ENCODE data around the gene MRTFA.

Gene MRTFA

DNA sequence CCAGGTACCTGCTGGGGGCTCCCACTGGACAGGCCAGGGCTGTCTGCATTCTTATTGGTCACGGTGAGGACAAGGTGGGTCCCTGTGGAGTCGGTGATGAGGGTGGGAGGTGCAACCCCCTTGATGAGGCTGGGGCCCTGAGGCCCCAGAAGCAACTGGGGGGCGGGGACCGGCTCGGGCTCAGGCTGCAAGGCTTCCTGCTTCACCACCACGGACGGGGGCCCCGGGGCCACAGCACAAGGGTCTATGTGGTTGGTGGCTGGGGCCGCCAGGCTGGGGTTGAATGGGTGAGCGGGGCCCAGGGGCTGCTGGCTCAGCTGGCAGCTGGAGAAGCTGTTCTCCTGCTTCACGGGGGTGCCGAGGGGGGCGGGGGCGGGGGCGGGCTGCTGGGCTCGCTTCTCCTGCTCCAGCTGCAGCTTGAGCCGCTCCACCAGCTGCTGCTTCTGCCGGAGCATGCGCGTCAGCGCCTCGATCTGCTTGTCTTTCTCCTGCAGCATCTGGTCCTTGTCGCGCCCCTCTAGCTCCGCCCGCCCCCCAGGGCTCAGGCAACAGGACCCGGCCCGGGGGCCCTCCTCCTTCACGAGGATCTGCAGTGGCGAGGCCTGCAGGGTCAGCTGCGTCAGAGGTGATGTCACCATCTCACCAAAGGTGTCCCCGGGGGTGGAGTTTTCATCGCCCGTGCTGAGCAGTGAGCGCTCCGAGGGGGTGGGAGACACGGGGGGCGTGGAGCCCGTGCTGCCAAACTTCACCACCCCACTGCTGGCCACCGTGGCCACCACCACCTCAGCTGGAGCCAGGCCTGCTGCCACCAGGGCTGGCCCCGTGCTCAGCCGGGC is 217.9 kb downstream of the MRTFA start:
- TF ChIP-seq GATA2 (IDR thresholded peaks at IDR 0.05; ENCODE audit: low read depth, low read length) (no peak), GATA3 (IDR thresholded peaks at IDR 0.05; ENCODE audit: low read depth, low read length) (no peak)

DNA sequence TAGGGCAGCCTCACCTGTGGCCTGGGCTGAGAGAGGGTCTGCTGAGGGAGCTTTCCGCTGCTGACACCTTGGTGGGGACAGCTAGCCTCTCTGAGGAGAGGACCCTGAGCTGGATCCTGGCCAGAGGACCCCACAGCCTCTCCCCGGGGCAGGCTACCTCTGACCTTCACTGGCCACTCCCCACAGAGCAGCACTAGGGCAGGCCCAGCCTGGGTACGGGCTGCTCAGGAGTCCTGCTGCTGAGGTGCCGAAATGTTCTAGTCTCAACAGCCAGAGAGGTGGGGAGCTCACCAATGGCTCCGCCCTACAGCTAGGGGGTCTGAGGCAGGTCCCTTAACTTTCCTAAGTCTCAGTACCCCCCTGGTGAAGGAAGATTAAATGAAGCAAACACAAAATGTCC is 218.6 kb downstream of the MRTFA start:
- TF ChIP-seq GATA3 (IDR thresholded peaks at IDR 0.05; ENCODE audit: low read depth, low read length), result no peak
- TF ChIP-seq GATA2 (IDR thresholded peaks at IDR 0.05; ENCODE audit: low read depth, low read length), result no peak

DNA sequence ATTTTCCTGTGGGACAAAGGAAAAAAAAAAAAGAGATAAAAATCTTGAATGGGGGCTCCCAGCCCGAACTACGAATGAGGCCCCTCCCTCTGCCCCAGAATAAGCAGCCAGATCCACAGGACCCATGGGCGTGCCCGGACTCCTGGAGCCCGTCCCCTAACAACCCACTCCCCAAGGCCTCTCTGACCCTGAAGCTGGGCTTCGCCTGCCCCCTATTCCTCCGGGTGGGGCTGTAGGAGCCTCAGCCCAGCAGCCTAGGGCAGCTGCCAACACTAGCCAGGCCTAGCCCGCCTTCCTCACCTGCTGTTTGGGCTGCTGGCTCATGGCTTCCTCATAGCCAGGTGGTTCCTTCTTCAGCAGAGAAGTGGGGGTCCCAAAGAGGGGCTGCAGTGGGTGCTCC is 219.5 kb downstream of the MRTFA start:
- TF ChIP-seq GATA3 (IDR thresholded peaks at IDR 0.05; ENCODE audit: low read depth, low read length) (no peak), GATA2 (IDR thresholded peaks at IDR 0.05; ENCODE audit: low read depth, low read length) (no peak)

DNA sequence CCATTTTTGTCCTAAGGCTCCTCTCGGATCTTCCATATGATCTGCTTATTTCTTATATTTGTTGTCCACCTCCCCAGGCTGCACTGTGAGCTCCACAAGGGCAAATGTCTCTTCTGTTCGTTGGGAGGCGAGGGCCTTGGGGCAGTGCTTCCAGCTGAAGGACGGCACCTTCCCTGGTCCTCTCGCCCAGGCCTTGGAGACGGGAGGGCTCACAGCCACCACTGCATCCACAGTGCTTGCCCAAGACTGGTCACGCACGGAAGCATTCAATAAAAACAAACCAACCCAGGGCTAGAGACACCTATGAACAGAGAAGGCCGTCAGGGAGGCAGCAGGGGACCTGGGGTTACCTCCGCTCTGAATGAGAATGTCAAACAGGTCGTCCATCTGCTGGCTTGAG is 219.9 kb downstream of the MRTFA start:
- no peak for TF ChIP-seq GATA3 (IDR thresholded peaks at IDR 0.05; ENCODE audit: low read depth, low read length)
- no peak for TF ChIP-seq GATA2 (IDR thresholded peaks at IDR 0.05; ENCODE audit: low read depth, low read length)

DNA sequence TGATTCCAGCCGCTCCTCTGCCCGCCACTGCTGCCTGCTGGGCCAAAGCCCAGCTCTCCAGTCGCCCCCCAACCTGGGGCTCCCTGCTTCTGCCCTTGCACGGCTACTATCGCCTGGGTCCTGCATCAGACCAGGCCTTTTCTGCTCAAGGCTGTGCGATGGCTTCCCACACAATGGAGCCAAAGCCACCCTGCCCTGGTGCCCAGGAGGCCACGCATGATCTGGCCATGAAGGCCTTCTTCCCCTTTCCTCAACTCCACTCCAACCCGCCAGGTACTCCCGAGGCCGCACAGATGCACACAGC is 220.3 kb downstream of the MRTFA start:
- TF ChIP-seq GATA3 (IDR thresholded peaks at IDR 0.05; ENCODE audit: low read depth, low read length), result no peak
- TF ChIP-seq GATA2 (IDR thresholded peaks at IDR 0.05; ENCODE audit: low read depth, low read length), result no peak

DNA sequence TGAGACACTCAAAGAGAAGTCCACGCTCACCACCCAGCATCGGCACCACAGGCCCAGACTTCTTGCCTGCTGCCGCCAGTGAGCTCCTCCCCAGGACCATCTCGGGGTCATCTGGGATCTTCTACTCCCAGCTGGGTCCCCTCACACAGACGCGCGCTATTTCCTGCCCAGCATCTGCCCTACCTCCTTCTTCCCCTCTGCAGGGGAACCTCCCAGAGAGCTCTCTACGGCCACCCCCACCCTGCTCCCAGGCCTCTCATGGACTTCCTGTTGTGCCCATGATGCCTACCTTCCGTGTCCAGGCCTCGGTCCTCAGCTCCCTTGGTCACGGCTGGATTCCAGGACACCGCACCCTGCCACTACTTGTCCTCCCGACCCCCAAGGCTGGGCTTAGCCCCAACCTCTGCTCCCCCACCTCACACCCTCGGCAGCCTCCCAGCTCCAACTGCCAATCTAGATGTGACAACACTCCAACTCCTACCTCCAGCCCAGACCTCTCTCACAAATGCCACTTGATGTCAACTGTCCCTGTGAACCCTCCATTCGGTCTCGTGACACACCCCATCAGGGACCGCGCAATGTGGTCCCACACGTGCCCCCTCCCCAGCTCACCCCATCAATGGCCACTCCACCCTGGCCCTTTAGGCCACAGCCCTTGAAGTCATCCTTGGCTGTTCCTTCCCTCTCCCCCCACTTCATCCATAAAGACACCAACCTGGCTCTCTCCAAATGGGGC is 220.8 kb downstream of the MRTFA start:
- TF ChIP-seq GATA3 (IDR thresholded peaks at IDR 0.05; ENCODE audit: low read depth, low read length), result no peak
- TF ChIP-seq GATA2 (IDR thresholded peaks at IDR 0.05; ENCODE audit: low read depth, low read length), result no peak

DNA sequence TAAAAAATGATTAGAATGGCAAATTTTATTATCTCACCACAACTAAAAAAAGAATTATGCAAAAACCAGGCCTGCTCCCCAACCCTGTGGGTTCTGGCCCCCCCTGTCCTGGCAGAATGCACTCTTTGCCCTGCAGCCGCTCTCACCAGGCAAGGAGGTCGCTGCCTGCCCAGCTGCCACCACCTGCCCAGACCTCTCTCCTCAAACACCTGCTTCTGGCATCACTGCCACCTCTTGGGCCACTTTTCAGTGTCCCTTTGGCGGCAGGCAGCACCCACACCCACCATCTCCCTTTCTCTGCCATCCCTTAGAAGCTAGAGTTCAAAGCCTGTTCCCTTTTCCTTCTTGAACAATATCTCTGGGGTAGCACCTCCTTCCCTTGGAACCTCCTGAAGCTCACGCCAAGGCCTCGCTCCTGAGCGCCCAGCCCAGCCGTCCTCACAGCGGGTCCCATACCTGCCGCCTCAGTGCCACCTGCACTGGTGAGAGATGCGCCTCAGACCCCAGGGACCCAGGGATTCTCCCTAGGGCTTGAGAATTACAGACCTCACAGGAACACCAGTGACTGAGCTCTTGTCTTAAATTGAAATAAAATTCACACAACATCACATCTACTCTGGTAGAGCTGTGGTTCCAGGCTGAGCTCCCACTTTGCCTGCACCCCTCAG is 221.5 kb downstream of the MRTFA start:
- TF ChIP-seq GATA2 (IDR thresholded peaks at IDR 0.05; ENCODE audit: low read depth, low read length), result no peak
- no peak for TF ChIP-seq GATA3 (IDR thresholded peaks at IDR 0.05; ENCODE audit: low read depth, low read length)

DNA sequence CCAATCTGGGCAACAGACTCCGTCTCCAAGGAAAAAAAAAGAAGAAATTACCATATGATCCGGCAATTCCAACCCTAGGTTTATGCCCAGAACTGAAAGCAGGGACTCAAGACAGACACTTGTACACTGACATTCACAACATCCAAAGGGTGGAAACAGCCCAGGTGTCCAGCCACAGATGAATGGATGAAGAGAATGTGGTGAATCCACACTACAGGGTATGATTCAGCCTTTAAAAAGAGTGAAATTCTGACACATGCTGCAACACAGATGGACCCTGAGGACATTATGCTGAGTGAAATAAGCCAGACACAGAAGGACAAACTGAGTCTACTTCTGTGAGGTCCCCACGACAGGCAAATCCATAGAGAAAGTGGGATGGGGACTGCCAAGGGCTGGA is 222.2 kb downstream of the MRTFA start:
- no peak for TF ChIP-seq GATA2 (IDR thresholded peaks at IDR 0.05; ENCODE audit: low read depth, low read length)
- no peak for TF ChIP-seq GATA3 (IDR thresholded peaks at IDR 0.05; ENCODE audit: low read depth, low read length)

DNA sequence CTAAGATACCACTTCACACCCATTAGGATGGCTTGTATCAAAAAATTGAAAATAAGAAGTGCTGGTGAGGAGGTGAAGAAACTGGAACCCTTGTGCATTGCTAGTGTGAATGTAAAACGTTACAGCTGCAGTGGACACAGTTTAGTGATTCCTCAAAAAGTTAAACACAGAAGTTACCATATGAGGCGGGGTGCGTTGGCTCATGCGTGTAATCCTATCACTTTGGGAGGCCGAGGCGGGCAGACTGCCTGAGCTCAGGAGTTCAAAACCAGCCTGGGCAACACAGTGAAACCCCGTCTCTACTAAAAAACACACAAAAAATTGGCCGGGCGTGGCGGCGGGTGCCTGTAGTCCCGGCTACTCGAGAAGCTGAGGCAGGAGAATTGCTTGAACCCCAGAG is 222.6 kb downstream of the MRTFA start:
- TF ChIP-seq GATA3 (IDR thresholded peaks at IDR 0.05; ENCODE audit: low read depth, low read length) (no peak), GATA2 (IDR thresholded peaks at IDR 0.05; ENCODE audit: low read depth, low read length) (no peak)

DNA sequence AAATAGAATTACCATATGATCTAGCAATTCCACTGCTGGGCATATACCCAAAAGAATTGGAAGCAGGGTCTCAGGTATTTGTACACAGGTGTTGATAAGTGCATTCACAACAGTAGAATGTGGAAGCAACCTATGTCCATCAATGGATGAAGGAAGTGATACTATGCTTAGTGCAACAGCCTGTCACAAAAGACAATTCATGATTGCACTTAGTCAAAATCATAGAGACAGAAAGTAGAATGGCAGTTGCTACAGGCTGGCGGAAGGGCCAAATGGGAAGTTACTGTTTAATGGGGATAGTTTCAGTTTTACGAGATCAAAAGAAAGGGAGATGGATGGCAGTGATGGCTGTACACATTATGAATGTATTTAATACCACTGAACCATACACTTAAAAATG is 224.1 kb downstream of the MRTFA start:
- TF ChIP-seq GATA3 (IDR thresholded peaks at IDR 0.05; ENCODE audit: low read depth, low read length) (no peak), GATA2 (IDR thresholded peaks at IDR 0.05; ENCODE audit: low read depth, low read length) (no peak)

DNA sequence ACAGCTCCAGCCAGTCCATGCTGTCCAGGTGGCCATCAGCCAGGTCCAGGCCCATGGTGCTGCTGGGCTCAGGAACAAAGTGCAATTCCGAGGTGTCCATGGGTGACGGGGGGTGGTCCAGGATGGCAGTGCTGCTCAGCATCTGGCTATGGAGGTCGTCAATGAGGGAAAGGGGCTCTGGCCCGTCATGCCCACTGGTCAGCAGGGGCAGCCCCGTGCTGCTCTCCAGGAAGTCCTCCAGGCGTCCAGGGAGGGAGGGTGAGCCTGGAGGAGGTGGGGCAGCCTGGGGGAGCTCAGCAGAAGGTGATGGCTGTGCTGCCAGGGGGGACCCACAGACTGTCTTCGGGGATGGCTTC is 225.0 kb downstream of the MRTFA start:
- TF ChIP-seq GATA3 (IDR thresholded peaks at IDR 0.05; ENCODE audit: low read depth, low read length) (no peak), GATA2 (IDR thresholded peaks at IDR 0.05; ENCODE audit: low read depth, low read length) (no peak)

DNA sequence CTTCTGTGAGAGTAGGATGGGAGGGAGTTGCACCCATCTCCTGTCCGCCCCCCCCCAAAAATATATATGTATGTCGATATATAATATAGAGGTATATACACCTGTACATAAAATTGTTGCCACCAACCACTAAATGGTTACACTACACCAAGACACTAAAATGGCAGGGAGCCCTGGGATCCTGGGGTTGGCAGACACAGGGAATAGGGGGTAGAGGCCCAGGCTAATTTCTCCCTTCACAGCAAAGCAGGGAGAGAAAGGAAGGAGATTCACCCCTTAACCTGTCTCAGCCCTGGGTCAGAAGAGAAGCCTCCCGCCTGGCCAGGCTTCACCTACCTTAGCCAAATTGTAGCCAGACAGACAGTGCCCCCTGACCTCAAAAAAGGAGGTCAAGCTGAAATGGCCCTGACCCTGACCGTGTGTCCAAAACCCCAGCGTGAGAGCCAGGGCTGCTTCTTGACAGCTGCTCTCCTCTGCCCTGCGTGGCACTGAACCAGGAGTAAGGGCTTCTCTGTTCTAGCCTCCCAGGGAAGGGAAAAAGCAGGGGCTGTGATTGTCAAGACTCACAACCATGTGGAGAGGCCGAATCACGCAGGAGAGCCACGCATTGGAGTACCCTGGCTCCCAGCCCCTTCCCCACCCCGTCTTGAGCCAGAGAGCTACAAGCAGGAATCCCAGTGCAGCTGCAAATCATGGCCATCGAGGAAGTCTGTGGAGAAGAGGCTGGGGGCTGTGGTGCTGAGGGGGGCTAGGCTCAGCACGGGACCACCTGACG is 225.6 kb downstream of the MRTFA start:
- TF ChIP-seq GATA2 (IDR thresholded peaks at IDR 0.05; ENCODE audit: low read depth, low read length), result no peak
- TF ChIP-seq GATA3 (IDR thresholded peaks at IDR 0.05; ENCODE audit: low read depth, low read length), result no peak

DNA sequence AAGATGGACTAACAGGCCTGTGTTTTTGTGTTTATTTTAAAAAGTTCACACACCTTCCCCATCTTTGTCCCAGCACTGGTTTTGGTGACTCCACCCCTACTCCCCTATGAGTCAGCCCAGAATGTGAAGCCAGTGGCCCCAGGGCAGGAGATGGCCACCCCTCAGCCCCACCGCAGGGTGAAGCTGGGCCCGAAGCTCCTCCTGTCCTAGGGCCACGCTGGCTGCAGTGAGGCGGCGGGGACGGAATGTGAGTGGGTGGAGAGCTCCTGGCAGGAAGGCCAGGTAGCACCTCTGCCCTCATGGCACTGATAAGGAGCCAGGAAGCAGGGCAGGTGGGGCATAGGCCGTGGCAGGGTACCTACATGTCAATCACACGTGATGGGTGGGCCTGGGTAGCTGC is 226.2 kb downstream of the MRTFA start:
- TF ChIP-seq GATA2 (IDR thresholded peaks at IDR 0.05; ENCODE audit: low read depth, low read length) (no peak), GATA3 (IDR thresholded peaks at IDR 0.05; ENCODE audit: low read depth, low read length) (no peak)

DNA sequence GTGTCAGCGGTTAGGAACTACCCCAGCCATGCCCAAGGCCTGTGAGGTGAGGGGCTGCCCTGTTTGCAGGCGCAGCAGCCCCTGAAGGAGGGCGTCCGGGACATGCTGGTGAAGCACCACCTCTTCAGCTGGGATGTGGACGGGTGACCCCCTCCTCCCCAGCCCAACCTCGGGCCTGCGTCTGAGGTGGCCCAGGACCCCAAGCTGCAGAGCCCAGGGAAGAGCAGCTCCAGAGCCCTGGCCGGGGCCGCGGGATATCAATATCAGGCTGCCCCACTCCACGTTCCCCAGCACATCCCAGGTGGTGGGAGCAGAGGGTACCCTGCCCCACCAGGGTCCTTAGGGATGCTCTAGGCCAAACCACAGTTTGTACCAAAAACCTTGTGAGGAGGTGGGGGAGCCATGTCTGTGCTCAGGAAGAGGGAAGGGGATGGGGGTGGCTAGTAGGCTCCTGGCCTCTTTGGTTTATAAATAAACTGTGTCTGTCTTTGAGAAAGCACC is 226.9 kb downstream of the MRTFA start:
- no peak for TF ChIP-seq GATA3 (IDR thresholded peaks at IDR 0.05; ENCODE audit: low read depth, low read length)
- no peak for TF ChIP-seq GATA2 (IDR thresholded peaks at IDR 0.05; ENCODE audit: low read depth, low read length)
